ENCODE data around the gene RIPOR3.
A peak's percentile ranks its signal among the peaks of the same experiment; 100 is the strongest.

RIPOR3 gene, protein sequence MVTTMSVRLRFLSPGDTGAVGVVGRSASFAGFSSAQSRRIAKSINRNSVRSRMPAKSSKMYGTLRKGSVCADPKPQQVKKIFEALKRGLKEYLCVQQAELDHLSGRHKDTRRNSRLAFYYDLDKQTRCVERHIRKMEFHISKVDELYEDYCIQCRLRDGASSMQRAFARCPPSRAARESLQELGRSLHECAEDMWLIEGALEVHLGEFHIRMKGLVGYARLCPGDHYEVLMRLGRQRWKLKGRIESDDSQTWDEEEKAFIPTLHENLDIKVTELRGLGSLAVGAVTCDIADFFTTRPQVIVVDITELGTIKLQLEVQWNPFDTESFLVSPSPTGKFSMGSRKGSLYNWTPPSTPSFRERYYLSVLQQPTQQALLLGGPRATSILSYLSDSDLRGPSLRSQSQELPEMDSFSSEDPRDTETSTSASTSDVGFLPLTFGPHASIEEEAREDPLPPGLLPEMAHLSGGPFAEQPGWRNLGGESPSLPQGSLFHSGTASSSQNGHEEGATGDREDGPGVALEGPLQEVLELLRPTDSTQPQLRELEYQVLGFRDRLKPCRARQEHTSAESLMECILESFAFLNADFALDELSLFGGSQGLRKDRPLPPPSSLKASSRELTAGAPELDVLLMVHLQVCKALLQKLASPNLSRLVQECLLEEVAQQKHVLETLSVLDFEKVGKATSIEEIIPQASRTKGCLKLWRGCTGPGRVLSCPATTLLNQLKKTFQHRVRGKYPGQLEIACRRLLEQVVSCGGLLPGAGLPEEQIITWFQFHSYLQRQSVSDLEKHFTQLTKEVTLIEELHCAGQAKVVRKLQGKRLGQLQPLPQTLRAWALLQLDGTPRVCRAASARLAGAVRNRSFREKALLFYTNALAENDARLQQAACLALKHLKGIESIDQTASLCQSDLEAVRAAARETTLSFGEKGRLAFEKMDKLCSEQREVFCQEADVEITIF

DNA sequence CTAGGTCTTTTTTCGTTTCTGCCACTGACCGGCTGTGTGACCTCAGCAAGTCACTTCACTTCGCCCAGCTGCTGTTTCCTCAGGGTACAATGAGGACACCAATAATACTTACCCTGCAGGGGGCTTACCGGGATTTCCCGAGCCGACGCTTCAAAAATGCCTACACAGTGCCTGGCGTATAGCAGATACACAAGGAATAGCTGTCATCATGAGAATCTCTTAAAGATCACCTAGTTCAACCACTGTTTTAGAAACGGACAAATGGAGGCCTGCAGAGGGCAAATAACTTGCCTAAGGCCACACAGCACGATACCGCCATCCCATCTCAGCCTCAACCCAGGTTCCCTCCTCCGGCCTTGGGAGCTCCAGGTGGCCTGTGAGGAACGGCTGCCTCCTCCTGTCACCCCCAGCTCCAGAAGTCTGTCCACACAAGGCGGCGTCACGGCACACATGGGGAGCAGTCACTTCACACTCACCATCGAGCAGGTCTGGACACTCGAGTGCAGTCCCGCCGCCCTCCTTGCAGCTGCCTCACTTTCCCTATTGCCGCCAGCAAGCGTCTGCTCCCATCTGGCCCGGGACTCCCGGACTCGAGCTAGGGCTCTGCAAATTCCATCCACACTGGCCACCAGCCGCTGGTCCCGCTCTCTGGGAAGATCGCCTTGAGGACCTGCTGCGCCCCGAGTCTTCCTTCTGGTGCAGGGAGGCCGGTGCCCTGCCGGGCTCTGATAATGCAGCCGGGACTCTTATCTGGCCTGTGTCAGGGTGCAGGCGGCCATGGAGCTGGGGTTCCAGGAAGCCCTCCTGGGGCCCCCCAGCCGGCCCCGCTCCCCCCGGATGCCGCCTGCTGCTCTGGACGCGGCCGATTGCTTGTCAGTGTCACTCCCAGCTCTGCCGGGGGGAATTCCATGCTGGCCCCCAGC is at the start of gene RIPOR3:
Gene RIPOR3, minus strand, starts transcription at position 893 of the 923 bp plus-strand sequence. Its CDS starts 414 bp downstream, at position 479.
- peak; percentile 35 for DNase-seq (ENCODE audit: low spot score)

DNA sequence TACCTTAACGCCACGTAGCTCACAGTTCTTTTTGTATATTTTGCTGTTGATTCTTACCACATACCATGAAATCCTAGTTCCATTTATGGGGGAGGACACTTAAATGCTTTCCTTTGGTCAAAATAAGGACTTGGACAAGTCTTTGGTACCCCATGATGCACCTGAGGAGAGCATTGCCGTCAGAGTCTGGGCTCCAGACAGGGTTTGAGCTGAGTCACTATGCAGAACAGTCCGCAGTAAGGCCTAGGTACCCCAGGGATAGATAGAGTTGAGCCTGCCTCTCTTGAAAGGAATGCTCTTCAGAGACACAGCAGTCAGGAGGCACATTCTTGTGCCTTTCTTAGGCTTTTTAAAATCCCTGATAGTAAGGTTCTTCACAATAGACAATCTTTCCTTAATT is 46.0 kb upstream of the RIPOR3 start:
- no peak for DNase-seq (ENCODE audit: low spot score)

DNA sequence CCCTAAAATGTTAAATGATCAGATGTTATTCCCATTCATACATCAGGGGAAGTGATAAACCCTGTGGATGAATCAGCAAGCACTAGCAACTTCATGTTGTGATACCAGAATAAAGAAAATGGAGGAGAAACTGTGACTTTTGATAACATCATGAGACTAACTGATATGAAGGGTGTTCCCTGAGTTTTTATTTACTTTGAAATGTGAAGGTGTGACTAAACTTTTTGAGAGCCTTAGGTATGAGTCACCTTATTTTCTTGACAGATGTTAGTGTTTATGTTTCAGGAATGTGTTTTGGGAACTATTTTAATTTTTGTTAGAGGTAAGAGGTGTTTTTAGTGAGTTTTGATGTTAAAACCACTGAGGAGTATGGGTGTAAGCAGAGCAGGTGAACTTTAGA is 44.5 kb upstream of the RIPOR3 start:
- DNase-seq (ENCODE audit: low spot score), result no peak

DNA sequence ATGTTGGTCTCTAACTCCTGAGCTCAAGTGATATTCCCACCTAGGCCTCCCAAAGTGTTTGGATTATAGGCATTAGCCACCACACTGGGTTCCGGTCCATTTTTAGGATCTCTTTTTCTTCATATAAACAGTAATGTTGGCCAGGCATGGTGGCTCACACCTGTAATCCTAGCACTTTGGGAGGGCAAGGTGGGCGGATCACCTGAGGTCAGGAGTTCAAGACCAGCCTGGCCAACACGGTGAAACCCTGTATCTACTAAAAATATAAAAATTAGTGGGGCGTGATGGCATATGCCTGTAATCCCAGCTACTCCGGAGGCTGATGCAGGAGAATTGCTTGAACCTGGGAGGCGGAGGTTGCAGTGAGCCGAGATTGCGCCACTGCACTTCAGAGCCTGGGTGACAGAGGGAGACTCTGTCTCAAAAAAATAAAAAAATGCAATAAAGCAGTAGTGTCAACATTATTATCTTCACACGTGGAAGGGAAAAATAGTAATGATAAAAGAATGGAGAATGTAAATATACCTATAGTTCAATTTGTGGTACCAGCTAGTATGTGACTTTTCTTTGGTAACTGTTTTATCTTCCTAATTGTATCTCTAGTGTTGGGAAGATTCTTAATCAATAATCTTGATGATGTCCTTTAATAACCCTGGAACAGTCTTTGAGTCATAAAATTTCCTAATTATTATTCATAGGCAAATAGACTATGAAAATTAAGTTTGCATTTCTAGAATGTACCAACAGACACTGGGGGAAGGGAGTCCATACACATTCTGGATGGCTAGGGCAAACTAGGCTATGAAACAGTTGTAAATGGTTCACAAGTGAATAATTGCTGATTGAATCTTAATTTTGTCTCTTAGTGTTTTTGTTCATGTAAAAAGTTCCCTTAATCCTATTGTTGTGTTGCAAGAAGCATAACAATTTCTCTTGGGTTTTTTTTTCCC is 43.7 kb upstream of the RIPOR3 start:
- DNase-seq (ENCODE audit: low spot score), result no peak

DNA sequence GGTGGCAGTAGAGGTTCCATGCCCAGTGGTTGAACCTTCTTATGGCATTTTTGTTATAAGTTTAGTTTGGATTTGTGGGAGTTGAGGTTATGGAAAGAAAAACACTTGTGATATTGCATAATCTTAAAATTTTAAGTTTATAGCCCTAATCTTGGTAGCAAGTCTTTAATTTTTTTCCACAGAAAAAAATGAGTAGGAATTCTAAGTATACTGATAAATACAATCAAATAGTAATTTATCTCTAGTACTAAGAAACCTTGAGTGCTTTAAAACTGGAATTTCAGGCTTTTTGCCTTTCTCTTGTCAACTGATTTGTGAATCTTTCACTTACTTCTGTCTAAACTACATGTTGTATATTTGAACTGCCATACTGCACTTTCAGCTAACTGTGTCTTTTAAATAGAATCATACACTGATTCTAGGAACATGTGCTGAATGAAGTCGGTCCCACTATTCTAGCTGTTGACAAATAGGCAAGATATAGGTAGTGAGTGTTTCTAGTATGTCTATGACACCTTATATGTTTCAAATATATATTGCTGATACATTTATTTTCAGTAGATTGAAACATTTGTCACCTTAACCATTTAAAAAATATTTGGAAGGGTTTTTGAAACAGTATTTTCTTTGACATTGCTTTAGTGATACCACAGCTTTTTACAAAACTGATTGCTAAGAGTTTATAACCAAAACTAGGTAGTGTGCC is 42.5 kb upstream of the RIPOR3 start:
- no peak for DNase-seq (ENCODE audit: low spot score)

DNA sequence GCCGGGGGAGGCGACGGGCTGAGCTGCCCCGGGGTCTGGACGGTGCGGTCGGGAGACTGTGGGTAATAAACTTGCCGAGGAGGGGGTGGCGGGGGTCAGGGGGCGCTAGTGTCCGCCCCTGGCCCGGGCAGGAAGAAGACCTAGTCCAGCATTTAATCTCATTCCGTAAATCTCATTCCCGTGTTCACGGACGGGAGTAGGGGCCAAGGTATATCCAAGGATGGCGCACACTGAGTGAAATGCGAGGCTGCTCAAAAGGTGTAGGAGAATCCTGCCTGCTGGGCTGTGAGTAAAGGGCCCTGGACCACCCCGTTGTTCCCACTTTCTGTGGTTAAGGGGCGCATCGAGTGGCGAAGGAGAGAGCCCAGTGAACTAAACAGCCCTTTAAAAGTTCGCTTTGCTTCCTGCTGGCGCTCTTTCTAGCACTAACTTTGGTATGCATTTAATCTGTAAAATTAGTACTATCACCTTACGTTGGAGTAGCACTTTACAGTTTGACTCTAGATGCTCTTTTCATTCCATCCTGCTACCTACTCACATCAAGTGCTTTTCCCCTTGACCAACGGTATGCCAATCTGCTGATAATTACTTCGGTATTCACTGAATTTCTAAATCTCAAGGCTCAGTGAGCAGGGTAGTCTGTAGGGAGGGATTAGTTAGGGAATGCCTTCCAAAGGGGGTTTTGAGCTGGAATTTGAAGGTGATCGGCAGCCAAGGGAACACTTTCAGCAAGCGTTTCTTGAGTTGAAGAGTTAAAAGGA is 40.8 kb upstream of the RIPOR3 start:
- no peak for DNase-seq (ENCODE audit: low spot score)

DNA sequence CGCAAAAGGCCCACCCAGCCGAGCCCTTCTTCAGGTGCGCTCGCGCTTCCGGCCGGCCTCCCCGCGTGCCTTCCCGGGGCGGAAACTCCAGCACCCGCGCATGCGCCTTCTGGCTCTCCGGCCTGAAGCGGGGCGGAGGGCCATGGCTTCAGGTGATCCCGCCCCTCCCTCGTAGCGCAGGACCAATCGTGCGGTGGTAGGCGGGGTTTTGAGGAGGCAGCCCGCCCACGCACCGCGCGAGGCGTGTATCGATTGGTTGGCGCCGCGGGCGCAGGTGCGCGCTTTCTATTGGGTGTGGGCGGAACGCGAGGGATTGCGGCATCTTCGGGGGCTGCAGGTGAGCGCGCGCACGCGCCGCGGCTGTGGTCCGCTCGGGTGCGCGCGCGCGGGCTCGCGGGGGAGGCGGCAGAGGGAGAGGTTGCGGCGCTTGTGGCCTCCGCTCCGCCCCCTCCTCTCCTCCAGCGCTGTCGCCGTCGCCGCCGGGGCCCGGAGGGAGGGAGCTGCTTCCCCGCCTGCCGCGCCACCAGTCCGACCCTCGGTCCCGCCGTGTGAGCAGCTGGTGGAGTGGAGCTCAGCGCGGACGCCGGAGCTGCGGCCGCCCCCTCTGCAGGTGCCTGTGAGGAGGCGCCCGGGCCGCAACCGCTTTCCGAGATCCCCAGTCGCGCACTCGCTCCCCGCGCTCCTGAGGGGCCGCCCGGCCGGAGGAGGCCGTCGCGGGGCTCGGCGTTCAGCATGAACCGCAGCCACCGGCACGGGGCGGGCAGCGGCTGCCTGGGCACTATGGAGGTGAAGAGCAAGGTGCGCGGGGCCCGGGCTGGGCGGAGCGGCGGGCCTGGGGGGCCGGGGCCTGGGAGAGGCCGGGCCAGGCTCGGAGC is 40.0 kb upstream of the RIPOR3 start, which contains the start of gene PARD6B:
Gene PARD6B, plus strand, starts transcription at position 526 of the 875 bp plus-strand sequence. Its CDS starts 207 bp downstream, at position 733.
- peak; percentile 98 for DNase-seq (ENCODE audit: low spot score)

DNA sequence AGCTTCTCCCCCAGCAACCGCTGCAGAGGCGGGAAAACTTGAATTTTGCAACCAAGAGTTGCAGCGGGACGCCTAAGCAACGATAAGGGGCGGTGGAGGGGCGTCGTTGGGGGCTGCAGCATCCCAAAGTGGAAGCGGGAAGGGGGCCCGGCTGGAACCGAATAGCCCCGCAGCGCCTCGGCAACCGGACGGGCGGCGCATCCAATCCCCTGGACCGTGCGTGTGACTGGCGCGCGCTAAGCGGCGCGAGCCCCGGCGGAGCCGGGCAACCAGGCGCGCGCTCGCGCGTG is 39.4 kb upstream of the RIPOR3 start:
- DNase-seq (ENCODE audit: low spot score), result no peak

DNA sequence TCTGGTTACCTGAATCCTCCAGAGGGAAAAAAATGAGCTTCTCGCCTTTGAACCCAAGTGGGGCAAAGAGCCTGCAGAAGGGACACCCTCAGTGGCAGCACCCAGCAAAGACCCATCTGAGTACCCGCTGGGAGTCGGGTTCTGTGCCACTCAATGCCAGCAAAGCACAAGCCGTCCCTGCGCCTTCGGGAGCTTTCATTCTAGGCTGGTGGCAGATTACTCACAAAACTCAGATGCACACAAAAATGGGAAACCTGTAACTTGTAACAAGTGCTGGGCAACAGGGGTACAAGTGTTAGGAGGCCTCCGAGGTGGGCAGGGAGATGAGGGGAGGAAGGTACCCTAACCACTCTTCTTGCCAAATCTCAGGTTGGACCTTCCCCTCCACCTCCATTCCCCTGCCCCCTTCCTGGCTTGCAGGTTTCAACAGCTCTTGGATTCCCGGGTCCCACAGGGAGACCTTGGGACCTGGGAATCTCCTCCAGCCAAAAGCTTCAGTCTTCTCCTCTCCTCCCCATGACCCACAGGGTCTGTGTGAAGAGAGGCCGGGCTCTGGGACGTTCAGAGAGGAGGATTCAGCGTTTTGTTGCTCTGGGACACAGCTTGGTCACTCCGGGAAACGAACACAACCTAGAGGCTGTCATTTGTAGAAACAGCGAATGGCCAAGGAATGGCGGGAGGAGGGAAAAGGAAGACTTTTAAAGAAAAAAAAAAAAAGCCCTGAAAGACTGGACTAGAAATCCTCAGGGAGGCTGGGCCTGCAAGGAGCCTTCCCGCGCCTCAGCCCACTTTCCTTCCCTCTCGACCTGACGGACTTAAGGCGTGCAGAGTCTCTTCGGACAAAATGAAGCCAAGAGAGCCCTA is 38.8 kb upstream of the RIPOR3 start:
- no peak for DNase-seq (ENCODE audit: low spot score)

DNA sequence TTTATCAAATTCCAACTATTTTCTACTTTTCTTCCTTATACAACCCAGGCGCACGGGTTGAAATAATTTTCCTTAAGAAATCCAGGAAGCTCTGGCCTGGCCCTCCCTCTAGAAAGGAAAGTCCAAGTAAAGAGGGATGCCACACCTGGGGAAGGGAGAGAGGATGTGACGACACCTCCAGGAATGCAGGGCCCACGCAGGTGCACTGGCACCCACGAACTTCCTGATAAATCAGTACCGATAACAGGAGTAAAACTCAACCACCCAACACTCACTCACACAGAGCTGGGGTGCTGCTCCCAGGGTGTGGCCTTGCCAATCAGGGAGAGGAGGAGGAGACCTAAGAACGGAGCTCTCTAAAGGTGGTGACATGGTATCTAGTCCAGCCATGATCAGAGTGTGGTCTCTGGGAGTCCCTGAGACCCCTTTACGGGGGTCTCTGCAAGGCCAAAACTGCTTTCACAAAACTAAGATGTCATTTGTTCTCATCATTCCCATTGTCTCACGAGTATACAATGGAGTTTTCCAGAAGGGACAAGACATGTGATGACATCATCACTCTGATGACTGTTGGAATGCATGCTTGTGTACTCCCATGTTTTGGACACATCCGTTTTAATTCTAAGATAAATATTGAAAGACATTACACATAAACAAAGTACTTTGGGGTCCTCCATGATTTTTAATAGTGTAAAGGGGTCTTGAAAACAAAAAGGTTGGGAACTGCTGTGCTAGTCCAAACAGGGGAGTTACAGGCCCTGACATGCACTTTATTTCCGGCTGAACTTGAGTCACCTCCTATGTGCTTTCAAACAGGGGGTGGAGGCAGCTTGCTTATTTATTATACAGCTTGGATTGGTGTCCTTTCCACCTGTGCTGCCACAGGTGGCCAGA is 37.9 kb upstream of the RIPOR3 start:
- no peak for DNase-seq (ENCODE audit: low spot score)

DNA sequence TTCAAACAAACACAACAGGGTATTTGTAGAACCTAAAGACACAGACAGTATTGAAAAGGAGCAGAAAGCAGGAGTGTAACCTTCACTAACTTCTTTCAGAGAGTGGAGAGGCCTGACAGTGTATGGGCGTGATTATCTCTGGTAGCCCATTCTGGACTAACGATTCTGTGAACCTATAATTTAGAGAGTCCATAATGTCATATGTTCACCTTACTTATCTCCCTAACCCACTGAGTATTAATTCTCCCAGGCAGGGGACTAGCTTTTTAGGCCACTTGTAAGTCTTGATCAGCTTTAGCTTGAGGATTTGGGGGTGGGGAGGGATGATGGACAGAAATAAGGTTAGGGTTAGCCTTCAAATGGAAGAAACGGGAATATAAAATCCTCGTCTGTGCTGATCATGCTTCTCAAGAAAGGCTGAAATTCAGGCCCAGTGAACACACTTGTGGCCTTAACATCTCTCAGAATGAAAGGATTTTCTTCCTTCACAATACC is 37.2 kb upstream of the RIPOR3 start:
- no peak for DNase-seq (ENCODE audit: low spot score)

DNA sequence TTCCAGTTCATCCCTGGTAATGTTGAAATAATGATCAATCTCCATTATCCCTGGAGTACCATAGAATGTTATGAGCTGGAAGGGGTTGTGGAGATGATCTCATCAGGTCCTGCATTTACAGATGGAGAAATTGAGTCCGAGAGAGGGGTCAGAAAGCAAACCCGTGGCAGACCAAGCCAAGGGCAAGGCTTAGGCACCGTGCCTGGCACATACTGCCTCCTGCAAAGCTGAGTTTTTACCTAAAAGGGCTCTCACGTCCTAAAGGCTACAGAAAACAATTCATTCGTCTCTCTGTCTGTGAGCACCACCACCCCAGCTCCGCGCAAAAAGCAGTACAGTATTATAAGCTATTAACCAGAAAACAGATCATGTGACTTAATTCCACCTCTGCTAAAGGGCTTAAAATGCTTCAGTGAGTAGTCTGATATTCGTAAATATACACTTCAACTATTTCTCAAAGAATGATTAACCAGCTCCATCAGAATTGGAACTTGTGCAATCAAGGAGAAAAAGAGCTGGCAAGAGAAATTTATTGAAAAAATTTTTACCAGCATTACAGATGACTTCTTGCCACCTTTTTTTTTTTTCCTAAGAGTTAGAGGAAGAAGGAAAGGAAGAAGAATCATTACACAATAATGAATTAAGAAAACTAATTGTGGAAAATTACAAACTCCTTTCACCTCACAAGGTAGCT is 36.6 kb upstream of the RIPOR3 start:
- DNase-seq (ENCODE audit: low spot score), result no peak

DNA sequence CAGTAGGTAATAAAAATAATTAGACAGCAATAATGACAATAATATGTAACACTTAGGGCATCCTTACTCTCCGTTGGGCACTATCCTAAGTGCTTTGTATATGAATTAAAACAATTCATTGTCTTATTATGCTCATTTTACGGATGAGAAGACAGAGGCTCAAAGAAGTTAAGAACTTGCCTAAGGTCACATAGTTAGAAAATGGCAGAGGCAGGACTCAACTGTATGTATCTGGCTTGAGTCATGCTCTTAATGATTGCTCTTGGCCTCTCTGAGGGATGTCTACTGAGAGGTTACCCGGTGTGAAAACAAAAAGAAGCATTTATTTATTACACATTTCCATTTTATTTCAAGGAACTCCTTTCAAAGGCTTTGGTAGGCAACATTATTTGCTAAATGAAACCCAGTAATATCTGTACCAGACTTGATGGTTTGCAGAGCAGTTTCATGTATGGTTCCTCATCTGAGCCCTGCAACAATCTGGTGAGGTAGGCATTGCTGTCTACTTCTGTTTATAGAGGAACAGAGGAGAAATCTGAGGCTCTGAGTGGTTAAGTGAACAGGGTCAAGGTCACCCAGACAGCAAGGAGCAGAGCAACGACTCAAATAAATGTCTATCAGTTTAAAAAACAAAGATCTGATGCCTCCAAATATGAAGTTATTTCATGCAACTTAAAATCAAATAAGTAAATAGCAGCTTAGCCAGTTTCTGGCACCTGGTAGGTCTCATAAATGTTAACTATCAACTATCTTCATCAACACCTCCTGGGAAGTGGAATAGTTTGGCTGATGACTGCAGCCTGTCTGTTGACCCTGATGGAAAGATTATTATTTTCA is 35.8 kb upstream of the RIPOR3 start:
- no peak for DNase-seq (ENCODE audit: low spot score)

DNA sequence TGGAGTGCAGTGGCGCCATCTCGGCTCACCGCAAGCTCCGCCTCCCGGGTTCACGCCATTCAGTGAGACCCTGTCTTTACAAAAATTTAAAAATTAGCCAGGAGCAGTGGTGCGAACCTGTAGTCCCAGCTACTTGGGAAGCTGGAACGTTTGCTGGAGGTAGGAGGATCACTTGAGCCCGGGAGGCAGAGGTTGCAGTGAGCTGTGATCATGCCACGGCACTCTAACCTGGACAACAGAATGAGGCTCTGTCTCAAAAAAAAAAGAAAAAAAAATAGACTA is 34.3 kb upstream of the RIPOR3 start:
- DNase-seq (ENCODE audit: low spot score), result no peak
